Measurements from ENCODE around the gene ARMC3. TPM values are rescaled to one million over a fixed set of nuclear protein-coding genes. Genes with fewer than 3 reads are reported as not detected.

ARMC3 gene
- total and polyA plus RNA-seq, 9 of the 15 experiments (the other 6 are each of a cell fraction or from before 2014, with no cell fraction given), result 0.33 to 1.1 (median 0.62) TPM

- TF ChIP-seq ZBTB33 (CRISPR knock-in tag; IDR thresholded peaks at IDR 0.05), result no peak
- peak; percentile 93 for TF ChIP-seq DLX4 (CRISPR knock-in tag; IDR thresholded peaks at IDR 0.05)
- no peak for TF ChIP-seq RBBP5 (IDR thresholded peaks at IDR 0.05; ENCODE audit: borderline replicate concordance, insufficient read depth, low read length, poor library complexity, severe bottlenecking)
- TF ChIP-seq FOXK1 (CRISPR knock-in tag; IDR thresholded peaks at IDR 0.05; ENCODE audit: borderline replicate concordance), result no peak
- TF ChIP-seq CHAMP1 (IDR thresholded peaks at IDR 0.05), result no peak
- no peak for TF ChIP-seq ZHX1 (conservative IDR thresholded peaks at IDR 0.05; ENCODE audit: low read length)
- TF ChIP-seq TEAD4 (IDR thresholded peaks at IDR 0.05; ENCODE audit: low read length), result peak; percentile 84
- TF ChIP-seq TEAD4 (CRISPR knock-in tag; IDR thresholded peaks at IDR 0.05; ENCODE audit: borderline replicate concordance), result no peak
- TF ChIP-seq MAFG (tag; conservative IDR thresholded peaks at IDR 0.05), result no peak
- TF ChIP-seq ATF6 (CRISPR knock-in tag; IDR thresholded peaks at IDR 0.05), result no peak
- no peak for TF ChIP-seq ZNF263 (CRISPR knock-in tag; IDR thresholded peaks at IDR 0.05; ENCODE audit: borderline replicate concordance)
- no peak for TF ChIP-seq CLOCK (CRISPR knock-in tag; IDR thresholded peaks at IDR 0.05; ENCODE audit: borderline replicate concordance)
- no peak for TF ChIP-seq ZC3H4 (CRISPR knock-in tag; IDR thresholded peaks at IDR 0.05; ENCODE audit: borderline replicate concordance)
Measured at GRCh38 chr10:23055424-23056185, 127.8 kb downstream of the ARMC3 start (continued).

Measured in K562 (cell line).